NCI-H128 (cell line): ENCODE results near the gene MEAK7.
"Not testable (repeated sequence)": the region's sequence is repeated elsewhere in the genome, so short reads cannot be mapped to it uniquely, and the experiment has no call there.

Experiments
- DNase-seq: peaks from one replicate; lab custom pipeline; 2025; ENCODE audit not compliant: unreplicated experiment; lab: John Stamatoyannopoulos, UW

MEAK7 gene

GRCh38 chr16:84532855-84533486, 28.5 kb upstream of the MEAK7 start:
- no peak for DNase-seq

GRCh38 chr16:84532291-84532724, 27.8 kb upstream of the MEAK7 start:
- no peak for DNase-seq

GRCh38 chr16:84531671-84532111, 27.2 kb upstream of the MEAK7 start:
- no peak for DNase-seq

GRCh38 chr16:84530590-84530989, 26.1 kb upstream of the MEAK7 start:
- DNase-seq, result no peak

GRCh38 chr16:84529607-84530006, 25.1 kb upstream of the MEAK7 start:
- DNase-seq, result no peak

GRCh38 chr16:84528322-84528721, 23.9 kb upstream of the MEAK7 start:
- DNase-seq, result no peak

GRCh38 chr16:84527532-84528269, 23.2 kb upstream of the MEAK7 start:
- DNase-seq, result no peak

- no peak for DNase-seq
Observed at GRCh38 chr16:84526794-84527531, 22.5 kb upstream of the MEAK7 start.

GRCh38 chr16:84524941-84525581, 20.6 kb upstream of the MEAK7 start:
- not testable (repeated sequence) for DNase-seq

- no peak for DNase-seq
Observed at GRCh38 chr16:84524346-84524920, 20.0 kb upstream of the MEAK7 start.

GRCh38 chr16:84521497-84521770, 17.0 kb upstream of the MEAK7 start:
- DNase-seq, result no peak

- peak; percentile 90 for DNase-seq
Observed at GRCh38 chr16:84520725-84521496, 16.5 kb upstream of the MEAK7 start.

GRCh38 chr16:84519855-84520254, 15.4 kb upstream of the MEAK7 start:
- DNase-seq, result no peak

- no peak for DNase-seq
Observed at GRCh38 chr16:84518804-84519341, 14.4 kb upstream of the MEAK7 start.

- DNase-seq, result not testable (repeated sequence)
Observed at GRCh38 chr16:84518220-84518619, 13.8 kb upstream of the MEAK7 start.

- no peak for DNase-seq
Observed at GRCh38 chr16:84517366-84517765, 12.9 kb upstream of the MEAK7 start.

- no peak for DNase-seq
Observed at GRCh38 chr16:84514874-84515835, 10.7 kb upstream of the MEAK7 start.

- DNase-seq, result no peak
Observed at GRCh38 chr16:84514295-84514873, 9.9 kb upstream of the MEAK7 start.

GRCh38 chr16:84513666-84514065, 9.2 kb upstream of the MEAK7 start:
- DNase-seq, result no peak
